ENCODE results near the gene TARS1.

The TARS1 gene

DNA sequence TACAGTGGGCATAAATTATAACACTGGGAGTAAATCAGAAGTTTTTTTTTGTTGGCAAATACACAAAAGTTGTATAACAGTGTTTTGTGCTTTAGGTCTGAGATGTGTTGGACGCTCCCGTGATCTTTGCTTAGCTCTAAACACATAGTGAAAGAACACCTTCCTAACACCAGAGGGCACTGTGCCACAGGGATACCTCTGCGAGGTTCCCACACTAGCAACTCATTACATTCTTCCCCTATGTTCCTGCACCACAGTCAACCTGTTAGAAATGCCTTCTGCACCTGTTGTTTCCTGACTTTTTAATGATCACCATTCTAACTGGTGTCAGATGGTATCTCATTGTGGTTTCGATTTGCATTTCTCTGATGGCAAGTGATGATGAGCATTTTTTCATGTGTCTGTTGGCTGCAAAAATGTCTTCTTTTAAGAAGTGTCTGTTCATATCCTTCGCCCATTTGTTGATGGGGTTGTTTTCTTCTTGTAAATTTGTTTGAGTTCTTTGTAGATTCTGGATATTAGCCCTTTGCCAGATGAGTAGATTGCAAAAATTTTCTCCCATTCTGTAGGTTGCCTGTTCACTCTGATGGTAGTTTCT, 4.8 kb upstream of the TARS1 start:
- peak; percentile 48 for DNase-seq (ENCODE audit: extremely low spot score, insufficient read length, low read depth)
- peak; percentile 85 for FAIRE-seq

DNA sequence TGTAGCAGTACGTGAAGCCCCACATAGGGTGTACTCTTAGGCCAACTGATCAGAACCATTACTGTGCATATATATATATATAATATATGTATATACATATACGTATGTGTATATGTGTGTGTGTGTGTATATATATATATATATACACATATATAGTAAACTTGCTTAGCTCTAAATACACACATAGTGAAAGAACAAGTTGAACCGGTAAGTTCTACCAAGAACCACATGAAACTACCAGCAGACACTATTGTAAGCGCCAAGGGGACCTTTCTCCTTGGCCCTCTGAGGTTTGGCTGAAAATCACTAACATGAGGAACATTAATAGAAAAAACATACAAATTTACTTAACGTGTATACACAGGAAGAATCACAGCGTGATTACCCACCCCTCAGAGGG, 1.8 kb upstream of the TARS1 start:
- FAIRE-seq (no peak), DNase-seq (ENCODE audit: extremely low spot score, insufficient read length, low read depth) (no peak)

DNA sequence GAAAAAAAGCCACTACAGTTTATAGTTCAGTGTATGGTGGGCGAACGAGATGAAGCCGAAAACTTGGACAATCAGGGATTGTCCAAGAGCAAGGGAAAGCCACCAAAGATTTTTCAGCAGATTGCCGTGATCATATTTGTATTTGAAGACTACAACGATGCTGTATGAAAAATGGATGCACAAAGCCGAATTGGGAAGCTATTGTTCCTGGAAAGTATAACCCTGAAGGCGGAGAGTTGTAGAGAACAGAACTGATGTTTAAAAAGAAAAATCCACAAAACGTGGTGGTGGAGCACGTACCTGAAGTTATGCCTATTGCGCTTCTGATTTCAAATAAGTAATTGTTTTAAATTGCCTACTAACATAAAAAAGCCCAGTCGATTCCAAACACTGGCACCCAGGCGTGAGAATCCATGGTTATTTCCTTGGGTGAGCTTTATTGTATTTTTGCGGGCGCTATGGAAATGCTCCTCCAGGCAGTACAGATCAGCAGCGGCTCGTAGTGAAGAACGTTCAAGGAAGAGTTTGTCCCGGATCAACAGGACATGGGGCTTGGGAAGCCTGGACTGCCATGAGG, 772 bp upstream of the TARS1 start:
- no peak for FAIRE-seq
- no peak for DNase-seq (ENCODE audit: extremely low spot score, insufficient read length, low read depth)

DNA sequence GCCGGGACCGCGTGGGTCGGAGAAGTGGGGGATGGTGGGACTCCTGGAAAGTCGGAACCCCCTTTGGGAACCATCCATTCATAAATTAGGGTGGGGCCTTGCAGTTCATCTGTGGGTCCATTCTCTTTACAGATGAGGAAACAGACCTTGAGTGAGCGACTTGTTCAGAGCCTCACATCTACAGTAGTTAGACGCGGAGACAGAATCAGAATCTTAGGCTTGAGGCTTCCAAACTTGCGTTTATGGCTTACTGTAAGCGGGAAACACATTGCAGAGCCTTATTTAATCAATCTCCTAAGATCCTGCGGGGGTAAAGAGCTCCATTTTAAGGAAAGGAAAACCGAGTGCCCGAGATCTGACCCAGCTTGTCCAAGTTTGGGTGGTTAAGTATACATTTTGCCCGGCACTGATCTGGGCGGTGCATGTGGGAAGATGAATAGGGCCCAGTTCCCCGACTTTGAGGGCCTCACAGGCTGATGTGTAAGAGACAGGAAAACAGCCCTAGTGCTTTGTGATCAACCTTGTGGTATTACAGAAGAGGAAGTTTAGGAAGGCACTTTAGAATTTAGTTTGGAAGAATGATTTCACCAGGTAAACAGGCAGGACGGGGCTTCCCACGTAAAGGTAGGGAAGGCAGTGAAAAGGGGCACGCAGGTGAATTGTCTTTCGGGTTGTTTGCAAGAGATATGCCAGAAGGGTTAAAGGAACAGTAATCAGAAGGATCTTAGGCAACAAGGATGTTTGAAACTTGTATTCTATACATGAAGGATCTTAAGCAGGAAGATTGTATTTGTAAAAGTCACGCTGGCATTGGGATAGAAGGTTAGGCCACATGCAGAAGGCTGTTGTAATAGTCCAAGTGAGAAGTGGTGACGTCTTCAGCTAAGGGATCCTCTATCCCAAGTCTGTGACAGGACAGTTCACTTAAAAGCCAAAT, 744 bp downstream of the TARS1 start:
- FAIRE-seq, result peak; percentile 38
- DNase-seq (ENCODE audit: extremely low spot score, insufficient read length, low read depth), result no peak

DNA sequence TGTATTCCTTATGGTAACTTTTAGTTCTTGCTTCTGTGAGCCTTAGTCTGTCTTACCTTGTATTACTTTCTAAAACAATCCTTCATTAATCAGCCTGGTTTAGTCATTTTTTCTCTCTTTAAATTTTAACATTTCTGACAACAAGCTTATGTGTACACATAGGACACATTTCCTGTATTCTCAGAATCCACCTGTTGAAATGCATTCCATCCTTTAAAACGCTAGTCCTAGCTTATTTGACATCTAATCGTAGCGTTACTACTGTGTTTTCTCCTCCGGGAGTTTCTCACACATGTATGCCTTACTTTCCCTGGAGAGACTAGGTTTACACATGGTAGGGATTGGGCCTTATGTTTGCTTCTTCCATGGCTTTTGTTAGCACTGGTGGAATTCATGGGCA, 3.8 kb downstream of the TARS1 start:
- no peak for FAIRE-seq
- DNase-seq (ENCODE audit: extremely low spot score, insufficient read length, low read depth), result no peak

DNA sequence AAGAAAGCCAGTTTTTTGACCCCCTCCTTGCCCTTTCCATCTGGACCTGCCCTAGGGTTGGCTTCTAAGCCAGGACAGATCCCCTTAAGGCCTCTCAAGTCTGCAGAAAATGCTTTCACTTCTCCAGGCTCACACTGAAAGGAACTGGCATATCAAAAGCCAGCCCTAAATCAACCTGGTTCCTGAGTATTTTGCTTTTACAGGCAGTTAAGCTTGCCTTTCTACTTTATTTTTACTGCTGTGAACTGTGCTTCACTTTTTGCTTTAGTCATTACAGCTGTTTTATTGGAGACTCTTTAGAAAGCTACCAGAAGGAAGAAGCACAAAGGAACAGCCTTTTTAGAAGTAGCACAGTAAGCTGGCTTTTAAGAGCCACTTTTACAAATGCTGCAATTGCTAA, 5.0 kb downstream of the TARS1 start:
- no peak for FAIRE-seq

DNA sequence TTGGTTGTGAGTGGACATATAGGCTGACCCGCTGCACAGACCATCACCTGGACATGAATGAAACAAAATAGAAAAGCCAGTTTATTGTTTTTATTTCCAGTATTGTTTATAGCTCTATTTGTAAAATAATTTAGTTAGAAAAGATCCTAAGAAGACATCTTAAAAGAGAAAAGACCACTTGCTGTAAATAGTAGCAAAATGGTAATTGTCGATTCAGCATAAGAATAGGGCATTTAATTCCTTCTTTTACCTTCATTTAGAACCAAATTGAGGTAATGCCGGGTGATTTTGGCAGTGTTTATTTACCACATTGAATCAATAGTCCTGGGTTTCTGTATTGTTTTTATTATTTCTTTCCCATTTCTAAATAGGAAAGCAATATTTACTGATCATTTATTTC, 7.4 kb downstream of the TARS1 start:
- no peak for DNase-seq (ENCODE audit: extremely low spot score, insufficient read length, low read depth)
- FAIRE-seq, result no peak

More for the DNA sequence above, 5.0 kb downstream of the TARS1 start:
- DNase-seq (ENCODE audit: extremely low spot score, insufficient read length, low read depth), result no peak

DNA sequence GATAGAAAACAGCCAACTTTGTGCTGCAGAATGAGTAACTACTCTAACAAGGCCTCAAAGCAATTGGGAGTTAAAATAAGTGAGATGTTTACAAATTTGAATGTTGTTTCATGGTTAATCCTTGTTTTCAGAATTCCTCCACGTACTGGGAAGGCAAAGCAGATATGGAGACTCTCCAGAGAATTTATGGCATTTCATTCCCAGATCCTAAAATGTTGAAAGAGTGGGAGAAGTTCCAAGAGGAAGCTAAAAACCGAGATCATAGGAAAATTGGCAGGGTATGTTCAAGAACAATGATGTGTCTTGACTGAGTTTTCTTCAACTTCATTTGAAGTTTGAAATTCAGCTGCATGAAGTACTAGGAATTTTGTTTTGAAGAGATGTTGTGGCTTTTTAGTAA, 16.4 kb downstream of the TARS1 start:
- FAIRE-seq (no peak), DNase-seq (ENCODE audit: extremely low spot score, insufficient read length, low read depth) (no peak)

DNA sequence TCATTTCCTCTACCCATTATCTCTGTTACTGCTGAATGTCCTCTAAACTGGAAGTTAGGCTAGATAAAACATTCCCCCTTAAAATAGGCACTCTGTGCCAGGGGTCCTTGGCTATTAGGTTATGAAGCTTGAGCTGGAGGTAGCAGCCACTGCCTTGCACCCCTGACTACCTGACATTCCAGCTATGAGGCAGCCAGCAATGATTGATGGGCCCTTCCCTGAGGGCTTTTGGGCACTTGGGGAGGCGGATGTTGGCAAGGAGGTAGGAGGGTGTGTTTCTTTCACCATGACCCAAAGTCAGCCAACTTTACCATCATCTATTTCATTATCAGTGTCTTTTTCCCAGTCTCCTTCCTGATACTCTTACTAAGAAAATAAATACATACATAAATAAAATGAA, 17.1 kb downstream of the TARS1 start:
- FAIRE-seq, result no peak
- no peak for DNase-seq (ENCODE audit: extremely low spot score, insufficient read length, low read depth)

DNA sequence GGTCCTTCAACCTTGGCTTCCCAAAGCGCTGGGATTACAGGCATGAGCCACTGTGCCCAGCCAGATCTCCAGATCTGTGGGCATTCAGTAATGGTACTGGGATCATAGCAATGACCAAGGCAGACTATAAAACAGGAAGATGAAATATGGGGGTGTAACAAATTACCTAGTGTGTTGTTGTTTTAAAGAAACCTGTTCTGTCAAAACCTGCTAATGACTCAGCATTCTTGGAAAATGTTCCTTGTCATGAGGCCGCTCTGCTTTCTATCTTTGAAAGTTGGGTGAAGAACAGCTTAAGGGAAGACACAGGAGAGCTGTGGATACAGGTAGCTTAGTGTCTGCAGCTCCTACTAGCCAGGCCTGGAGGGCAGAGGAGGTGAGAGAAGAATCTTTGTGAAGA, 19.4 kb downstream of the TARS1 start:
- DNase-seq (ENCODE audit: extremely low spot score, insufficient read length, low read depth) (no peak), FAIRE-seq (no peak)

DNA sequence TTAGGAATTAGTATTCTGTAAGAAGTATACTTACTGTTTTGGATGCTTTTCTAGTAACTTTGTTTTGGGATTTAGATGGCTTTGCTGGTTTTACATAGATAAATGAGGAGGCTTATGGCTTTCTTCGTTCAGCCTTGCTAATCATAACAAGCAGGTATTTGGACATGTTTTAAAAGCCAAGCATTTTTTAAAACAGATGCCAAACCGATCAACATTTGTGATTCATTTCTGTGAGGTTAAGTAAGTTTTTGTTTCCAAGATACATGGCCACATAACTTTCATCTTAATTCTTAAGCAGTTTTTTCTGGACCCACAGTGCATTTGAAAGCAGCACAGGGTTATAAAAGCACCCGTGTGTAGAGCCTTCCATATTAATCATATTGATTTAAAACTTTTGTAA, 21.7 kb downstream of the TARS1 start:
- FAIRE-seq, result no peak
- no peak for DNase-seq (ENCODE audit: extremely low spot score, insufficient read length, low read depth)

DNA sequence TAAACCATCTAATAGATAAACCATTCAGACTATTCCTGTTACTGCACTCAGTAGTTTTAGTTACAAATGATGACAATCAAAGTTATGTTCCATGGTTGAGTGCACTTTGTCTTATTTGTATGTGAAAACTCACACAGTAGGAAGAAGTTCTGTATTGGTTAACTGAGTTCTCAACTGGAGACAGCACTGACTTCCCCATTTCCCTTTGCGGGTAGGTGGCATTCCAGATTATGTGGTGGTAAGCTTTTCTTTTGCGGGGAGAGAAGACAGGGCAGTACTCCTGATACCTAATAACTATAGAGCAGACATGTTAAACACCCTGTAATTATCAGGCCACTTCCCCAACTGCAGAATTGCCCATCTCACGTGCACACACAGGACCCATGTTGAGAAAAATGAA, 24.4 kb downstream of the TARS1 start:
- FAIRE-seq, result no peak
- DNase-seq (ENCODE audit: extremely low spot score, insufficient read length, low read depth), result no peak

DNA sequence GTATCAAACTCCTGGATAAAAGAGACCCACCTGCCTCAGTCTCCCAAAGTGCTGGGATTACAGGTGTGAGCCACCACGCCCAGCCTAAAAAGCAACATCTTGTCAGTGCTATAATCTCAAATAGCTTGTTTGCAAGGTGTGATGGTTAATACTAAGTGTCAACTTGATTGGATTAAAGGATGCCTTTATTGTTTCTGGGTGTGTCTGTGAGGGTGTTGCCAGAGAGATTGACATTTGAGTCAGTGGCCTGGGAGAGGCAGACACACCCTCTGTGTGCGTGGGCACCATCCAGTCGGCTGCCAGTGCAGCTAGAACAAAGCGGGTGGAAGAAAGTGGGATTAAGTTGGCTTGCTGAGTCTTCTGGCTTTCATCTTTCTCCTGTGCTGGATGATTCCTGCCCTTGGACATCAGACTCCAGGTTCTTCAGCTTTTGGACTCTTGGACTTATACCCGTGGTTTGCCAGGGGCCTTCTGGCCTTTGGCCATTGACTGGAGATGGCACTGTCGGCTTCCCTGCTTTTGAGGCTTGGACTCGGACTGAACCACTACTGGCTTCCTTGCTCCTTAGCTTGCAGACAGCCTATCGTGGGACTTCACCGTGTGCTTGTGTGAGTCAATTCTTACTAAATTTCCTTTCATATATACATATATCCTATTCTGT, 28.1 kb downstream of the TARS1 start:
- no peak for DNase-seq (ENCODE audit: extremely low spot score, insufficient read length, low read depth)
- no peak for FAIRE-seq

DNA sequence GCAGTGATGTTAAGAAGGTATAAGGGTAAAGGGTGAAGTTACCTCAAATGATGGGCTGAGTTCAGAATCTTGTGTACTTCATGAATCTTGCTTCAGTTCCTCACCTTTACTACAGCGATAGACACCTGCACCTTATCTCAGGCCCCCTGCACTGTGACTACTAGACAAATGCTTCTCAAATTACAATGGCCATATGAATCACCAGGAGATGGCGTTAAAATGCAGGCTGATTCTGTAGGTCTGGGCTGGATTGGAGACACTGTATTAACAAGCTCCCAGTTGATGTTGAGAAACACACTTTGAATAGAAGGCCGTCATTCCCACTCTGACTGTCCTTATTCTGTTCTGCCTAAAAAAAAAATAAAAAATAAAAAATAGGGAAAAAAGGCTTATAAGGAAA, 29.8 kb downstream of the TARS1 start:
- DNase-seq (ENCODE audit: extremely low spot score, insufficient read length, low read depth) (no peak), FAIRE-seq (no peak)

DNA sequence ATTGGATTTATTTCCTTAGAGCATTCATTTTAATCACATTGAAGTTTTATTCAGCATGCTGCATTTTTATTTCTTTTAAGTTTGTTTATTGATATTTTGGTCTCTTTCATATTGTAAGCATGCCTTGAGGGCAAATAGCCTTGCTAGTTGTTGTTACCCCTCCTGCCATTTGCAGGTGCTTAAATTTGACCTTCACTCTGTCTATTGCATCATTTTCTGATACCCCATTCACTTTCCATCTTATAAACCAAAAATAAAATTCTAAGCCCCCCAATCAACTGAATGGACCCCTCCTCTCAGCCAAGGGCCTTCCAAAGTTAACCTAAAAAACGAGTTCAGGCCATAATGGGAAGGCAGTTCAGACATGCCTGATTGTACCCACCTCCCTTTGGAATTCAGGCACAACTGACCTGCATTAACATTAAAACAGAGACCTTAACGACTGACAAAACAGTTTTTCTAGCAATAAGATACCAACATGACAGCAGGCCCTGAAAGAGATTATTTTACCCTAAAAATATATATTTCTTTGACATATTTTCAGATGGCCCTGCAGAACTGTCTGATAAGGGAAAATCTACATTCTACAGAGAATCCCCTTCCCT, 32.1 kb downstream of the TARS1 start:
- FAIRE-seq (no peak), DNase-seq (ENCODE audit: extremely low spot score, insufficient read length, low read depth) (no peak)

DNA sequence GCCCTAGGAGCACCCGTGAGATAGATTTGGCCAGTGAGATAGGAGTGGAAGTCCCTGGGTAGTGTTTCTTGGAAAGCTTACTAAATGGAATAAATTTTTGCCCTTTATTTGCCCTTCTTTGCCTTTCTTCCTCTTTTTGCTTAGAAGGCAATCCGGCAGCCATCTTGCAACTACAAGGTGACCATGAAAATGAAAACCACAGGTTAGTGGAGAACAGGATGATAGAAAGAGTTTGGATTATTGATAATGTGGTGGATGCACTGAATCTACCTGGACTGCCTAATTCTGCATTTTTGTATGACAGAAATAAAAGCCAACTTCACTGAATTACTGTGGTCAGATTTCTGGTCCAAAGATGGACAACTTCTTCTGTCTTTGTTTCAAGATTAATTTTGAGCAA, 33.2 kb downstream of the TARS1 start:
- no peak for DNase-seq (ENCODE audit: extremely low spot score, insufficient read length, low read depth)
- no peak for FAIRE-seq

DNA sequence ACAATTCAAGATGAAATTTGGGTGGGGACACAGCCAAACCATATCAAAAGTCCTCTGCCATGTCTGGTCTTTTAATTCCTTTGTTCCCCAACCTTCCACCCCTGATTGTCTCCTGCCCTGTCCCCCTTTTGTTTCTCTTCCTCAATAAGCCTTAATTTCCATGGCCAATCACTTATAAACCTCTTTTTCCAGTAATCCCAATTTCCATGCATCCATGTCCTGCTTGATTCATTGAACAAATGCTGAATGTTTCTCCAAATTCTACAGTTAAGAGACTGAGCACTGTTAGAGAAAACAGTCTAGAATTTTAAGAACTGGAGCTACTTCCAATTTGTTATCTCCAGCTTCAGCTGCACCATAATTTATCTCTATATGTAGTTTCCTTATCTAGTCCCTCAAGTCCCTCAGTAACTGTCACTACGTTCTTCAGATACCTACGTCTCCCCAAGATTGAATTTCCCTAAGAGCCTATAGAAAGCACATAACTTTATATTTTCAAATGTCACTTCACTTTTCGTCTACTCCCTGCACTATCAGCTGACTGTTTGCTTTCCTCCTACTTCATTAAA, 34.2 kb downstream of the TARS1 start:
- DNase-seq (ENCODE audit: extremely low spot score, insufficient read length, low read depth), result no peak
- no peak for FAIRE-seq

DNA sequence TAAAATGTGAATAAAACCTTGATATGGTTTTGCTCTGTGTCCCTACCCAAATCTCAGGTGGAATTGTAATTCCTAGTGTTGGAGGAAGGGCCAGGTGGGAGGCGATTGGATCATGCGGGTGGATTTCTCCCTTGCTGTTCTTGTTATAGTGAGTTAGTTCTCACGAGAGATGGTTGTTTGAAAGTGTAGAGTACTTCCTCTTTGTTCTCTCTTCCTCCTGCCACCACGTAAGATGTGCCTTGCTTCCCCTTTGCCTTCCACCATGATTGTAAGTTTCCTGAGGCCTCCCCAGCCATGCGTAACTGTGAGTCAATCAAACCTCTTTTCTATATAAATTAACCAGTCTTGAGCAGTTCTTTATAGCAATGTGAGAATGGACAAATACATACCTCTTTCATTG, 34.9 kb downstream of the TARS1 start:
- FAIRE-seq, result no peak
- DNase-seq (ENCODE audit: extremely low spot score, insufficient read length, low read depth), result no peak

DNA sequence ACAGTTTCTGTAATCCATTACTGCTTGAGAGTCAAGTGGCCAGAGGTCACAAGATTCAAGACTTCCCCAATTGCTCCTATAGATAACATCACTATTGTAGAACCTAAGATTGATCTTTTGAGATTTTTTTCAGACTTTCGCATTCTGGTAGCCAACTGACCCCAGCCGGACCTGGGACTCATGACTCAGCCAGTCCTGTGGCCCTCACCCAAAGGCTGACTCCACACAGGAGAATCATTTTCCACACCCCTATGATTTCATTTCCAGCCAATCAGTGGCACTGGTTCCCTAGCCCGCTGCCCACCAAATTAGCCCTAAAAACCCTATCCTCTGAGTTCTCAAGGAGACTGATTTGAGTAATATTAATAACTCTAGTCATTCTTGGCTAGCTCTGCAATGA, 36.2 kb downstream of the TARS1 start:
- no peak for FAIRE-seq

DNA sequence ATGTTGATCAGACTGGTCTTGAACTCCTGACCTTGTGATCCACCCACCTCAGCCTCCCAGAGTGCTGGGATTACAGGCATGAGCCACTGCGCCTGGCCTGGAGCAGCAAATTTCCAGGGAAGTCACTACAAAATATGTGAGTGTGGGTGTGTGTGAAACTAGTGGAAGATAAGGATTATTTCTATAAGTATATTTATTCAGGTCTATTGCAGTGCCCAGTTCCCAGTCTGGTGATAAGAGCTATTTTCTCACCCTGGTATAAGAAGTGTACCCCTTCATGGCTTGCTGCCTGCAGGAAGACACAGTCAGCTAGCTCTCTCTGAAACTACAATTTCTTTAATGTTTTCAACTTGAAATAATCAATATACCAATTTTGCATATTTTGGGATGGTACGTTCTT, 37.1 kb downstream of the TARS1 start:
- FAIRE-seq, result no peak

More for the DNA sequence above, 36.2 kb downstream of the TARS1 start:
- DNase-seq (ENCODE audit: extremely low spot score, insufficient read length, low read depth), result no peak

More for the DNA sequence above, 37.1 kb downstream of the TARS1 start:
- no peak for DNase-seq (ENCODE audit: extremely low spot score, insufficient read length, low read depth)
